OCI-LY7 (cell line): ENCODE data around the gene DNAJC11.

Experiments
- CTCF ChIP-seq: fragments of 200-600 bp; sonication (generic); conservative IDR thresholded peaks from 2 replicates; pipeline ENCODE4 v1.5.1; 2014; ENCODE audit warnings: mild to moderate bottlenecking, antibody characterized with exemption, low read length, moderate library complexity, mixed read lengths
- EZH2phosphoT487 ChIP-seq: fragments of 200-600 bp; sonication (generic); IDR thresholded peaks from 2 replicates; pipeline ENCODE4 v1.6.1; 2018; ENCODE audit warnings: low read depth, borderline replicate concordance, mild to moderate bottlenecking, mixed run types, antibody characterized with exemption, low read length, moderate library complexity, mixed read lengths

- TF ChIP-seq CTCF (no peak), EZH2phosphoT487 (no peak)
Measured at GRCh38 chr1:6723621-6724428, 22.2 kb upstream of the DNAJC11 start.
